ENCODE results near the gene ANAPC5.

DNA sequence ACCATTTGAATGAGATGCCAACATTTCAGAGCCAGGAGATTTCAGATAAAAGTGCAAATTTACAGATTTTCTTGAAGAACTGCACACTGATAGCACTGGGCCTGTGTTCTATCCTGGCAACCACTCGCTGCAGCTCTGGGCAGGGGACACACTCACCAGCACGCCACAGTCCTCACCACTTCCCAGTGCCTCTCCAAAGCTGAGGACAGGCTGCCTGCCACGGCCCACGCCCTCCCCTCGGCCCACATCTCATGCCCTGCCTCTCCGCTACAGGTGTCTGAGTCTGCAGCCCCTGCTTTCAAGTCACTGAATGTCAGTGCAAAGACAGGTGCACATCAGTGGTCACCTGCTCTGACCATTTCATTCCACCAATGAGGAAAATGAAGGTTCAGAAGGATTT lies 68.4 kb downstream of the ANAPC5 start:
- TF ChIP-seq CTCF (IDR thresholded peaks at IDR 0.05; ENCODE audit: low read depth, low read length) (no peak), EZH2phosphoT487 (IDR thresholded peaks at IDR 0.05; ENCODE audit: low read depth) (no peak)
